GM06990 (cell line): ENCODE data around the gene RIN3.

Source experiments
- DNase-seq: peaks from one replicate; pipeline ENCODE4 v3.0.0-alpha.2; 2011; ENCODE audit not compliant: insufficient read length; ENCODE audit errors: extremely low read depth
- H3K27me3 ChIP-seq: replicated peaks from 2 replicates; pipeline ENCODE4 v1.6.0; 2011; ENCODE audit warnings: low read length; ENCODE audit not compliant: control insufficient read depth, insufficient read depth
- H3K36me3 ChIP-seq: 2 replicates; pipeline ENCODE4 v1.5.1; 2011; ENCODE audit warnings: low read length; ENCODE audit not compliant: control insufficient read depth, insufficient read depth
- H3K4me3 ChIP-seq: replicated peaks from 2 replicates; pipeline ENCODE4 v1.5.1; 2011; ENCODE audit warnings: low read depth, mild to moderate bottlenecking, control low read depth, low read length
- CTCF ChIP-seq: IDR thresholded peaks from 2 replicates; pipeline ENCODE4 v1.5.1; 2011; ENCODE audit warnings: low read length, control low read depth, mild to moderate bottlenecking, inconsistent platforms; ENCODE audit not compliant: insufficient read depth, poor library complexity, severe bottlenecking

RIN3 gene

DNA sequence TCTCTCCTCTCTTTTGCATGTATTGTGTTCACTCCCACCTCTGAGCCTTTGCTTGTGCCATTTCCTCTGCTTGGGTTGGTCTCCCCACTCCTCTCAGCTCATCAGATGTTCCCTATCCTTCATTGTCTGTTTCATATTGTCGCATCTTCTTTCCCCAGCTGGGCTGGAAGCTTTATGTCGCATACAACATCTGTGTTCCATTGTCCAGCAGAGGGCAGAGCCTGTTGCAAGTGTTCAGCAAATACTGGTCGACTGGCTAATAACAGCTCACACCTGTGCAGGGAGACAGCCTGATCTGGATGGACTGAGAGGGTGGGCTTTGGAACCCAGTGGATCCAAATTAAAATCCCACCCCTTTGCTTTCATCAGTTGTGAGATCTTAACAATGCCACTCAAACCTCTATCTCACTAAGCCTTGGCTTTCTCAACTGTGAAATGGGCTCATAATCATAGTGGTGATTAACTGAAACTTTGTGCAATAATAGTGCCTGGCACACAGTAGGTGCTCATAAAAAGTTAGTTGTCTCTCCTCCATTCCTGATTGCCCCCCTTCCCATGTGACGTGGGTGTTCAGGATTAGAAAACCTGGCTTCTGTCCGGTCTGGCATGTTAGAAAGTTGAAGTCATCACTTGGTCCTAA, 75.8 kb downstream of the RIN3 start:
- TF ChIP-seq CTCF: peak; percentile 69
- no peak for DNase-seq
- Histone ChIP-seq H3K27me3 (no peaks in the 10 kb centered on the region), H3K36me3 (no peaks in the 10 kb centered on the region), H3K4me3 (no peak overlapping the region)

- Histone ChIP-seq H3K4me3 (no peak overlapping the region), H3K27me3 (no peaks in the 10 kb centered on the region), H3K36me3 (no peaks in the 10 kb centered on the region)
- no peak for DNase-seq
- TF ChIP-seq CTCF: no peak
Observed at GRCh38 chr14:92590176-92590575, 76.6 kb downstream of the RIN3 start.

DNA sequence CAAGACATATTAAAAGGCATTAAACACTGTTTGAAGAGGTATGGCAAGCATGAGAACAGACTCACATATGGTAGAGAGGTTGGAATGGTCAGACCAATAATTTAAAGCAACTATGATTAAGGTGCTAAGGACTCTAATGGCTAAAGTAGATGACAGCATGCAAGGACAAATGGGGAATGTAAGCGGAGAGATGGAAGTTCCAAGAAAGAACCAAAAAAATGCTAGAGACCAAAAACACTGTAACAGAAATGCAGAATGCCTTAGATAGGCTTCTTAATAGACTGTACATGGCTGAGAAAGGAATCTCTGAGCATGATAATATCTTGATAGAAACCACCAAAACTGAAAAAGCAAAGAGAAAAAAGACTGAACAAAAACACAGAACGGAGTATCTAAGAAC, 77.4 kb downstream of the RIN3 start:
- no peak for TF ChIP-seq CTCF
- Histone ChIP-seq H3K4me3 (no peak overlapping the region), H3K27me3 (no peaks in the 10 kb centered on the region), H3K36me3 (no peaks in the 10 kb centered on the region)
- no peak for DNase-seq

DNA sequence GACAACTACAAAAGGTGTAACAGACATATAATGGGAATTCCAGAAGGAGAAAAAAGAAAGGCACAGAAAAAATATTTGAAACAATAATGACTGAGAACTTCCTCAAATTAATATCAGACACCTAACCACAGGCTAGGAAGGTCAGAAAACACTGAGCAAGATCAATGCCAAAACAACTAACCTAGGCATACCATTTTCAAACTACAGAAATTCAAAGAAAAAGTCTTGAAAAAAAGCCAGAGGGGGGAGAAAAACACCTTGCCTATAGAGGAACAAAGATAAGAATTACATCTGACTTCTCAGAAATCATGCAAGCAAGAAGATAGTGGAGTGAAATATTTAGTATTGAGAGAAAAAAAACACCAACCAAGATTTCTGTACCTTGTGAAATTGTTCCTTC, 77.8 kb downstream of the RIN3 start:
- Histone ChIP-seq H3K4me3 (no peak overlapping the region), H3K27me3 (no peaks in the 10 kb centered on the region), H3K36me3 (no peaks in the 10 kb centered on the region)
- no peak for DNase-seq
- no peak for TF ChIP-seq CTCF

GRCh38 chr14:92595267-92595666, 81.7 kb downstream of the RIN3 start:
- Histone ChIP-seq H3K36me3 (no peaks in the 10 kb centered on the region), H3K27me3 (no peaks in the 10 kb centered on the region), H3K4me3 (no peak overlapping the region)
- no peak for TF ChIP-seq CTCF
- DNase-seq: no peak
